Upper lobe of right lung (tissue), 1 donor: Measurements from ENCODE around the gene ADAMTS15. TPM values are rescaled to one million over a fixed set of nuclear protein-coding genes. Genes with fewer than 3 reads are reported as not detected.
A peak's percentile ranks its signal among the peaks of the same experiment; 100 is the strongest.

ENCODE experiments used
- ATAC-seq: fragments of 200-7000 bp; cut with Tn5 transposase; one replicate; pipeline ENCODE4 v1.9.1; 2020; ENCODE audit warnings: mild to moderate bottlenecking, moderate library complexity
- DNase-seq: peaks from one replicate; pipeline ENCODE4 v3.0.0-alpha.2; 2020
- H3K27ac ChIP-seq: fragments of 200-600 bp; one replicate; pipeline ENCODE4 v1.8.0; 2022
- H3K27me3 ChIP-seq: fragments of 200-600 bp; one replicate; pipeline ENCODE4 v1.8.0; 2022; ENCODE audit warnings: mild to moderate bottlenecking
- H3K36me3 ChIP-seq: fragments of 200-600 bp; one replicate; pipeline ENCODE4 v1.8.0; 2022
- H3K4me1 ChIP-seq: fragments of 200-600 bp; one replicate; pipeline ENCODE4 v1.8.0; 2022
- H3K4me3 ChIP-seq: fragments of 200-600 bp; one replicate; pipeline ENCODE4 v1.8.0; 2022; ENCODE audit warnings: mild to moderate bottlenecking
- H3K9me3 ChIP-seq: fragments of 200-600 bp; one replicate; pipeline ENCODE4 v1.8.0; 2022
- intact Hi-C: fragments of 100-400 bp; cut with DNase I; formaldehyde crosslinking; loops from one replicate; pipeline ENCODE4 v1.11.0; 2022
- total RNA-seq: library from RNA; stranded (reverse); fragmentation: NEBNext Ultra II Directional; extraction: Animal tissue kit (Norgen Biotek cat#: 25700); gene quantifications from one replicate; pipeline ENCODE4 v1.2.1, GENCODE V29; 2021
- TF ChIP-seq, protein P1 (sequence below): fragments of 200-600 bp; IDR thresholded peaks from one replicate; pipeline ENCODE4 v1.8.0; 2022; ENCODE audit warnings: antibody characterized with exemption
- donor health status: DM: no; HTN: yes; CAD: no; lungs with severe emphysema.

Gene ADAMTS15
- total RNA-seq, 1 donor from 2014 or later, result 8.2 TPM

DNA sequence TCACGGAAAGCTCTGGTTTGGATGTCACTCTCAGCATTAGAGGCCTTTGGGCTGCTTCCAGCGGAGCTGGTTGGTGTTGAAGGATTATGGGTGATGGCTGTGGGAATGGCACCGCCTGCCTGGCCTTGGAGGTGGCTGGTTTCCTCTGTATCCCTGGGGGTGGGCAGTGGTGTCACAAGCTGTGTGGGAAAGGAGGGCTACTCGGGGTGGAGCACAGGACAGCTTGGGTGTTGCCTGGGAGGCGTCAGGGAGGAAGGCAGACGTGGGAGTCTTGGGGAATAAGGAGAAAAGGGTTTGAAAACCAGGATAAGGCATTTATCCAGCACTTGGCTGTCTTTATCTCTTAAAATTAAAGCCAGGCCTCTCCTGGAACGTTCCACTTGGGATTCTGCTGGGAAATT, 71.8 kb downstream of the ADAMTS15 start:
- TF ChIP-seq, protein P1, sequence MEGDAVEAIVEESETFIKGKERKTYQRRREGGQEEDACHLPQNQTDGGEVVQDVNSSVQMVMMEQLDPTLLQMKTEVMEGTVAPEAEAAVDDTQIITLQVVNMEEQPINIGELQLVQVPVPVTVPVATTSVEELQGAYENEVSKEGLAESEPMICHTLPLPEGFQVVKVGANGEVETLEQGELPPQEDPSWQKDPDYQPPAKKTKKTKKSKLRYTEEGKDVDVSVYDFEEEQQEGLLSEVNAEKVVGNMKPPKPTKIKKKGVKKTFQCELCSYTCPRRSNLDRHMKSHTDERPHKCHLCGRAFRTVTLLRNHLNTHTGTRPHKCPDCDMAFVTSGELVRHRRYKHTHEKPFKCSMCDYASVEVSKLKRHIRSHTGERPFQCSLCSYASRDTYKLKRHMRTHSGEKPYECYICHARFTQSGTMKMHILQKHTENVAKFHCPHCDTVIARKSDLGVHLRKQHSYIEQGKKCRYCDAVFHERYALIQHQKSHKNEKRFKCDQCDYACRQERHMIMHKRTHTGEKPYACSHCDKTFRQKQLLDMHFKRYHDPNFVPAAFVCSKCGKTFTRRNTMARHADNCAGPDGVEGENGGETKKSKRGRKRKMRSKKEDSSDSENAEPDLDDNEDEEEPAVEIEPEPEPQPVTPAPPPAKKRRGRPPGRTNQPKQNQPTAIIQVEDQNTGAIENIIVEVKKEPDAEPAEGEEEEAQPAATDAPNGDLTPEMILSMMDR, result no peak
- no peaks in the 10 kb centered on the region for H3K9me3 ChIP-seq
- no peak for DNase-seq
- no peak overlapping the region for H3K4me3 ChIP-seq
- peak overlapping the region; percentile 80 for H3K27ac ChIP-seq
- no peaks in the 10 kb centered on the region for H3K36me3 ChIP-seq
- H3K4me1 ChIP-seq, result peaks cover 5% of the 10 kb centered on the region
- intact Hi-C loops, result no loop called here
- no peak for ATAC-seq
- H3K27me3 ChIP-seq, result no peaks in the 10 kb centered on the region

DNA sequence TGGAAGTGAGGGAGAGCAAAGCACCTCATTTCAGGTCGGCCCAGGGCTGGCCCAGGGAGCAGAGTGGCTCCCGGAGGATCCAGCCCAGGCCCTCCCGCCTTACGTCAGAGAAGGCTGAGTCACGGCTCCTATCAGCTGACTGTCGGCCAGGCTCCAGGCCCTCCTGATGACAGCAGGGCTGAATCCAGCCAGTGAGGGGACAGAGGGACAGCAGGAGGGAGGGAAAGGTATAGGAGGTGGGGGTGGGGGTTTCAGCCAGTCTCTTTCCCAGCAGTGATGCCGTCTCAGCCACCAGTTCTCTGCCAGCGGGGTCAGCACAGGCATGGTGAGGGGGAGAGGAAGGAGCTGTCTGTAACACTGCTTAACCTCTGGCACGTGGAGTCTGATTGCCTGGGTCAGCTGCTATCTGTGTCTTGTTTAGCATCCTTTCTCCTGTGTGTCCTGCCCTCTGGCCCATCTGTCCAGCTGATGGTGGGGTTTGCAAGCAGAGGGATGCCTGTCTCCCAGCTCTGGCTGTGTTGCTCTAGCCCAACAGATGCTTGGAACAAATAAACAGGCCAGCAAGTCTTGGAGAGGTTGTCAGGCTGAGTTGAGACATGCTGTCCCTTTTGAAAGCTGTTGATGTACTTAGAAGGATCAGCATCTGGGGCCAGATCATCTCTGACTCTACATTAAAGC, 74.0 kb downstream of the ADAMTS15 start:
- DNase-seq, result peak; percentile 88
- Histone ChIP-seq H3K4me3 (no peak overlapping the region), H3K27me3 (no peaks in the 10 kb centered on the region), H3K4me1 (peaks cover 8% of the 10 kb centered on the region), H3K27ac (peak overlapping the region; percentile 80), H3K9me3 (no peaks in the 10 kb centered on the region), H3K36me3 (no peaks in the 10 kb centered on the region)
- intact Hi-C loops, result no loop called here
- peak; percentile 92 for ATAC-seq
- TF ChIP-seq, protein P1, result no peak

DNA sequence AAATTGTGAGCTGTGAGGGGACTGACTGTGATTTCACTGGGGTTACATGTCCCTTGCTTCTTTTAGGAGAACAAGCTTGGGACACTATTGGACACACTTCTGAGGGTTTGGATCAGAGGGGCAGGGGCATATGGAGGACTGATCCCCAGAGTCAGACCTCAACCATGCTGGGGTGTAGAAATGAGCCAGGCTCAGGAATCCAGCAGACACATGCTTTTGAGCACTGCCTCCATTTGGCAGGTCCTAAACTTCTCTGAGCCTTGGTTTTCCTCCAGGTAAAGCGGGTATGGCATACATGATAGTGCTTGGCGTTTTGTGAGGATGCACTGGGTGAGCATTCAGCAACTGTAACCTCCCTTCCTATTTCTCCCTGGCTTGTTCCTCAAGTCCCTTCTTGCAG, 74.7 kb downstream of the ADAMTS15 start:
- H3K4me1 ChIP-seq, result peaks cover 15% of the 10 kb centered on the region
- H3K36me3 ChIP-seq, result no peaks in the 10 kb centered on the region
- H3K27ac ChIP-seq, result peak overlapping the region; percentile 80
- no peaks in the 10 kb centered on the region for H3K27me3 ChIP-seq
- TF ChIP-seq, protein P1, result no peak
- DNase-seq (no peak), ATAC-seq (no peak)
- H3K4me3 ChIP-seq, result no peak overlapping the region
- intact Hi-C loops, result no loop called here
- H3K9me3 ChIP-seq, result no peaks in the 10 kb centered on the region

DNA sequence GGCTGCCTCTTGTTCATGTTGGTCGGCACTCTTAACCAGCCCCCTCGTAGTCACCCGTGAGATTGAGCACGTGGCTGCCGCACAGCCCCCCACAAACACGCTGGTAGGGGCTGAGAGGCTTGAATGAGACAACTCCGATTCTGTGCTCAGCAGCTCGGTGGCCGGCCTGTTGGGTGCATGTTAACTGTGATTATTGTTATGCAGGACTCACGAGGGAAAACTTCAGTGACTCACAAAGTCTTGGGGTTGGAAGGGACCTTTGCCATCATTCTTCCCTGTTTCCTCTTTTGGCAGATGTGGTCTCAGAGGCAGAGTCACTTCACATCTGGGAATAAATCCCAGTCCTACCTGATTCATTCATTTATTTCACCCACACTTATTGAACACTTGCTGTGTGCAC, 75.2 kb downstream of the ADAMTS15 start:
- intact Hi-C loops, result no loop called here
- Histone ChIP-seq H3K27ac (peak overlapping the region; percentile 80), H3K36me3 (no peaks in the 10 kb centered on the region), H3K9me3 (no peaks in the 10 kb centered on the region), H3K27me3 (no peaks in the 10 kb centered on the region), H3K4me1 (peaks cover 15% of the 10 kb centered on the region), H3K4me3 (no peak overlapping the region)
- TF ChIP-seq, protein P1, result no peak
- no peak for ATAC-seq
- no peak for DNase-seq

DNA sequence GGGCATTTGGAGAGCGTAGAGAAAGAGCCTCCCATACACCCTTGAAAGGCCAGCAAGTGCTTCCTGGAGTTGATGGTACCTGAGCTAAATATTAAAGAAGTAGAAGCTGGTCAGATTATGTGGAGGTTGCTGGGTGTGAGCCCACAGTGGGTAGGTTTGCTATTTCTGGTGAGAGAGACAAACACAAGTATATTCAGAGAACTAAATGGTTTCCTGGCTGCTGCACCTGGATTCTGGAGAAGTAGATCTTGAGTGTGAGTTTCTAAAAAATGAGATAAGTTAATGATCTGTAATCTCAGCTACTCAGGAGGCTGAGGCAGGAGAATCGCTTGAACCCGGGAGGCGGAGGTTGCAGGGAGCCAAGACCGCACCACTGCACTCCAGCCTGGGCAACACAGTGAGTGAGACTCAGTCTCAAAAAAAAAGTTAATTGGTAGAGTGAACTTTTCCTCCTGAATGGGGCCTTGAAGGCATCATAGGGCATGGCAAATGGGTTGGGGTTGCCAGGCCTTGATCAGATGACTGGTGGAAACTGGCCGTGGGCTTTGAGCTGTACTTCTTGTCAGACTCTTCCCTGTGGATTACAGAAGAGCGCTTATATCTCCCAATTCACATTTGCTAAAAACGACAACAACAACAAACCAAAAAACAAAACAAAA, 75.8 kb downstream of the ADAMTS15 start:
- Histone ChIP-seq H3K4me1 (peaks cover 15% of the 10 kb centered on the region), H3K27ac (no peak overlapping the region), H3K4me3 (no peak overlapping the region), H3K27me3 (no peaks in the 10 kb centered on the region), H3K36me3 (no peaks in the 10 kb centered on the region), H3K9me3 (no peaks in the 10 kb centered on the region)
- TF ChIP-seq, protein P1, result no peak
- no peak for ATAC-seq
- no peak for DNase-seq
- intact Hi-C loops, result no loop called here
